GM19240 (cell line): ENCODE measurements around the gene SH2D2A.
"Not testable (repeated sequence)": the region's sequence is repeated elsewhere in the genome, so short reads cannot be mapped to it uniquely, and the experiment has no call there.

Experiments
- DNase-seq: peaks from one replicate; pipeline ENCODE4 v3.0.0; 2011; ENCODE audit warnings: low spot score; ENCODE audit not compliant: insufficient read length

Gene SH2D2A

DNA sequence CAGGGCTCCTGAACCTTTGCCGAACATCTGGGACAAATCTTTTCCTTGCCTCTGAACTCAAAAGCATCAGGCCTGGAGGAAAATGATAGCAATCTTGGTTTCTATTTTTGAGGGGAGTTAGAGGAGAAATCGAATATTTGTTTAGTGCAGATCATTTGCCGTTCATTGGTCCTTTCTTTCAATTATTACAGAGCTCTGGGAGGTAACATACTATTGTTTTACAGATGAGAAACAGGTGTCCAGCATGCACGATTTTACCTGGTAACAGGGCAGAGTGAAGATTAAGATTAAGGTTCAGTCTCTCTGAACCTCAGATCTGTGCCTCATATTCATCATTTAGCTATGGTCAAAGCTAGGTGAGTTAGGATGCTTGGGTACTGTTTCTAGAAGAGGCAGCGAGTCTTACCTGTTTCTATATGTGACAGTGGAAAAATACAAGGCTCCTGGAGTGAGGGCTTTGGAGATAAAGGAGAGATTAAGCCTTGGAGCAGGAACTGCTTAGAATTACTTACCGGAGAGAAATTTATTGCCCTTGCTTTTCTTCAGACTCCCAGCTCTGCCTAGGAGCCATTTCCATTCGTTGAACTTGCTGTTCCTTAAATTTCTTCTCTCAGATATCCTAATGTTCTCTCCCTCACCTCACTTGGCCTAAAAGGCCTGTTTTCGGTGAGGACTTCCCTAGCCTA lies 47.9 kb downstream of the SH2D2A start:
- DNase-seq: no peak

GRCh38 chr1:156767879-156768604 lies 48.6 kb downstream of the SH2D2A start:
- DNase-seq: no peak

- DNase-seq: peak; percentile 91
Measured at GRCh38 chr1:156767101-156767878, 49.4 kb downstream of the SH2D2A start, which contains the start of gene PRCC. TSS of gene PRCC (plus strand) at chr1:156767535. CDS start at chr1:156767772, 237 bp downstream.

DNA sequence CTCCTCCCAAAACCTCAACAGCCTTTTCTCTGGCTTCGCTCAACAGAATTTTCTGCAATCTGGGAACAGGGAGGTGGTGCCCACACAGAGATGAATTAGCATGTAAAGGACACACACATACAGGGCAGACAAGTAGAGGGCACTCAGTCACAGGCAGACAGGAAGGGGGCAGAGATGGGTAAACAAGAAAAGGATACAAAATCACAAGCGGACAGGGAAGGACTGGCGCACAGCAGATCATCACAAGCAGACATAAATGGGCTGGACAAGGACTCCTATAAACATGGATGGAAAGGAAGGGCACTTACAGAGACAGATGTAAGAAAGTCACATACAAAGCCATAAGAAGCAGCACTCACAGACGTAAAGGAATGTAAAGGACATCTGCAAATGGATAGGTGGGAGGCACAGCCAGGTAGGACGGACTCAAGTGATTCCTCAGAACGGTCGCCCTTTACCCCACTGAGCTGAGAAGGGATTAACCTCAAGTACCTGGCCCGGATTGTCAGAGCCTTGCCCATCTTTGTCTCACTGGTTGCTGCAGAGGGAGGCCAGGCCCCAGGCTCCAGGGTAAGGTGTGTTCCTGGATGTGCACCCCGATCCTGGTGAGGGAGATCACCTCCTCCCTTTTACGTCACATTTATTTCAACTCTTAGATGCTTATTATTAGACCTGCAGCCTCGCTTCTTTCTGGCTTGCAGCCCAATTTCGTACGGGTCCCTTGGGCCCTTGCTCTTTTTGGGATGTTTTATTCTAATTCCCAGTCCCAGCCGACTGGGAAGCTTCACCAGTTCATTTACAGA lies 50.1 kb downstream of the SH2D2A start:
- DNase-seq: no peak

DNA sequence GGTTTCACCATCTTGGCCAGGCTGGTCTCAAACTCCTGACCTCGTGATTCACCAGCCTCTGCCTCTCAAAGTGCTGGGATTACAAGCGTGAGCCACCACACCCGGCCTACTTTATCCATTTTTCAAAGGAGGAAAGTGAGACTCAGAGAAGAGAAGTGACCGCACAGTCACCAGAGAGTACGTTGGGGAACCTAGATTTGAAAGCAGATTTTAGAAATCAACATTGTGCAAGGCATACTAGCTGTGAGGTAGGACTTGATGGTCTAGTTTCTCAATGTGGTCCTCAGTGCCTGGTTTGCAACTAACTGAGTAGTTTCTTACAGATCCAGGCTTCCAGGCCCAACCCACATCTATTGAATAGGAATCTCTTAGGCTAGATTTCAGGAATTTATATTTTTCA lies 51.0 kb downstream of the SH2D2A start:
- DNase-seq: no peak

GRCh38 chr1:156765136-156765535 lies 51.5 kb downstream of the SH2D2A start:
- DNase-seq: not testable (repeated sequence)

GRCh38 chr1:156760796-156761104 lies 55.9 kb downstream of the SH2D2A start:
- no peak for DNase-seq

DNA sequence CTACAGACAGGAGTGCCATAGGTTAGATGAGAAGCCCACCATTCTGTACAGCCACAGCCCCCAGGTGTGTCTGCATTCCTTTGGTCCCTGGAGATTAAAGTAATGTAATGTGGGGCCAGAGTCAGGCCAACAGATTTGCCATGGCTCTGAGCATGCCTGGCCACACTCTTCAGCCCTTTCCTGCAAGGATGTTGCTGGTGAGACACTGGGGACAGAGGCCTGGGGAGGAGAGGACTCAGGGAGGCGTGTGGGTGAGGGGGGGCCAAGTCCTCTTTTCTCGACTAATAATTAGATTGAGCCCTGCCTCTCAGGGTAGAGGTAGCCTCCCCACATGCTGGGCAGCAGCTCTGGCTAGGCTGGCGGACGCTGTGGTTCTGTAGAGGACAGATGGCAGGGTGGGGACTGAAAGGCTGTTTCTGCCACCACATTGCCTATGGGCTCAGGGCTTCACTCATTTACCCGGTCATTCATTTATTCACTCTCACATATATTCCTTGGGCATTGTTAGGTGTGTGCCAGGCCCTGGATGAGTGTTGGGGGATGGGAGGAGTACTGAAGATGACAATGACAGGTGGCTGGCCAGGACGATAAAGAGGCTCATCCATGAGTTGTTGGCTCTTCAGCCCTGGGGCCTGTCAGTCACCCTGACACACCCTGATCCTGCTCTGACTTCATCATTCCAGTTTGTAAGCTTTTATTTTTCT lies 56.4 kb downstream of the SH2D2A start:
- DNase-seq: no peak

DNA sequence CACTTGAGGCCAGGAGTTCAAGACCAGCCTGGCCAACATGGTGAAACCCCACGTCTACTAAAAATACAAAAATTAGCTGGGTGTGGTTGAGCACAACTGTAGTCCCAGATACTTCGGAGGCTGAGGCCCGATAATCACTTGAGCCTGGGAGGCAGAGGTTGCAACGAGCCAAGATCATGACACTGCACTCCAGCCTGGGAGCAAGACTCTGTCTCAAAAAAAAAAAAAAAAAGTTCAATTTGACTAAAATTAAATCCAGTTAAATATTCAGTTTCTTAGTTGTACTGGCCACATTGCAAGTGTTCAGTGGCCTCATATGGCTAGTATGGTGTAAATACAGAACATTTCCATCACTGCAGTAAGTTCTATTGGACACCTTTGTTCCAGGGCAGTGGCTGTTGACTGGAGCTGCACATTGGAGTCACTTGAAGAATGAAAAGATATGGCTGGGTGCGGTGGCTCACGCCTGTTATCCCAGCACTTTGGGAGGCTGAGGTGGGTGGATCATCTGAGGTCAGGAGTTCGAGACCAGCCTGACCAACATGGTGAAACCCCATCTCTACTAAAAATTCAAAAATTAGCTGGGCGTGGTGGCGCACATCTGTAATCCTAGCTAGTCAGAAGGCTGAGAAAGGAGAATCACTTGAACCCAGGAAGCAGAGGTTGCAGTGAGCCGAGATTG lies 58.9 kb downstream of the SH2D2A start:
- not testable (repeated sequence) for DNase-seq

GRCh38 chr1:156756355-156756754 lies 60.3 kb downstream of the SH2D2A start:
- DNase-seq: no peak
